Sigmoid colon (tissue), 7 donors: ENCODE data around the gene SLC38A4. TPM values are rescaled to one million over a fixed set of nuclear protein-coding genes. Genes with fewer than 3 reads are reported as not detected.
A peak's percentile ranks its signal among the peaks of the same experiment; 100 is the strongest.

Source experiments
- DNase-seq: peaks from one replicate; pipeline ENCODE4 v3.0.0-alpha.2; 2019
- H3K27ac ChIP-seq, 4 donors: fragments of 200-600 bp; sonication (generic); one replicate each; pipeline ENCODE4 v1.5.1; 2016 to 2019; ENCODE audit warnings: mild to moderate bottlenecking in 1 of 4
- H3K27me3 ChIP-seq, 3 donors: fragments of 200-600 bp; sonication (generic); one replicate each; pipeline ENCODE4 v1.5.1; 2019; ENCODE audit warnings: mild to moderate bottlenecking in 1 of 3
- H3K36me3 ChIP-seq, 4 donors: fragments of 200-600 bp; sonication (generic); one replicate each; pipeline ENCODE4 v1.5.1; 2016 to 2019
- H3K4me1 ChIP-seq, 4 donors: fragments of 200-600 bp; sonication (generic); one replicate each; pipeline ENCODE4 v1.5.1; 2017 to 2019
- H3K4me3 ChIP-seq, 4 donors: fragments of 200-600 bp; sonication (generic); one replicate each; pipeline ENCODE4 v1.5.1; 2017 to 2019; ENCODE audit warnings: mild to moderate bottlenecking in 2 of 4, moderate library complexity in 1 of 4
- H3K9me3 ChIP-seq, 4 donors: fragments of 200-600 bp in 3 of 4; sonication (generic) in 3 of 4; one replicate each; pipeline versions ENCODE4 v1.5.1 to v1.6.1; 2013 to 2019
- EP300 ChIP-seq, 4 donors: sonication (generic); formaldehyde crosslinking; IDR thresholded peaks; one replicate each; pipeline ENCODE4 v1.6.1; 2017; ENCODE audit warnings: antibody characterized with exemption in 4 of 4
- POLR2A ChIP-seq, 2 donors: fragments of 450-650 bp; IDR thresholded peaks; one replicate each; pipeline ENCODE4 v1.6.1; 2016; ENCODE audit warnings: antibody characterized with exemption in 2 of 2, mild to moderate bottlenecking in 2 of 2, moderate library complexity in 2 of 2
- POLR2AphosphoS5 ChIP-seq, 4 donors: sonication (generic); formaldehyde crosslinking; IDR thresholded peaks; one replicate each; pipeline ENCODE4 v1.6.1; 2017; ENCODE audit warnings: antibody characterized with exemption in 4 of 4
- WGBS, 2 donors: extraction: QIAGEN DNeasy Blood & Tissue Kit; methylation state at CpG; one replicate each; pipeline ENCODE4 v1.1.7; 2013; 5-methylcytosine and 5-hydroxymethylcytosine counted together
- intact Hi-C: fragments of 100-400 bp; cut with DNase I; formaldehyde crosslinking; loops from one replicate; pipeline ENCODE4 v1.15.1; 2023
- polyA plus RNA-seq, 3 donors: library from polyadenylated mRNA; stranded (reverse); fragments of 200-250 nt; gene quantifications; one replicate each; pipeline ENCODE4 v1.2.3, GENCODE V29; 2013
- total RNA-seq, 4 donors: library from RNA; depleted of rRNA; stranded (reverse); fragments of >200 nt; gene quantifications; one replicate each; pipeline ENCODE4 v1.1.0, GENCODE V29; 2016
- TF ChIP-seq, protein P1 (sequence below), 4 experiments: fragments of 450-650 bp in 3 of 4; fragments of 200-600 bp in 1 of 4; IDR thresholded peaks; one replicate each; pipeline ENCODE4 v1.5.1; 2016 to 2019; ENCODE audit warnings: antibody characterized with exemption in 4 of 4, mild to moderate bottlenecking in 3 of 4, moderate library complexity in 2 of 4
- donor health status: healthy with polysubstance abuse.
- donor health status: Bipolar disorder and iron deficiency.
- donor health status: healthy.

Gene SLC38A4
- total and polyA plus RNA-seq, 7 donors, result 0.39 to 3.5 (median 0.68) TPM

DNA sequence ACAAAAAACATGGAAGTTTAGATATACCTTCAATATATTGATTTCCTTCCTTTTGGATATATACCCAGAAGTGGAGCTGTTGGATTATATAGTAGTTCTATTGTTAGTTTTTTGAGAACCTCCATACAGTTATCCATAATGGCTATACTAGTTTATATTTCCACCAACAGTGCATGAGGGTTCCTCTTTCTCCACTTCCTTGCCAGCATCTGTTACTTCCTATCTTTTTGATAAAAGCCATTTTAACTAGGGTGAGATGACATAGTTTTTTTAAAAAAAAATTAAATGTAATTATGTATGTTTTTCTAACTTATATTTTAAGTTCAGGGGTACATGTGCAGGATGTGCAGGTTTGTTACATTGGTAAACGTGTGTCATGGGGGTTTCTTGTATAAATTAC, 10.0 kb upstream of the SLC38A4 start:
- WGBS, 2 donors, result 82 to 90% methylated on average over 1 of the region's 1 CpG

DNA sequence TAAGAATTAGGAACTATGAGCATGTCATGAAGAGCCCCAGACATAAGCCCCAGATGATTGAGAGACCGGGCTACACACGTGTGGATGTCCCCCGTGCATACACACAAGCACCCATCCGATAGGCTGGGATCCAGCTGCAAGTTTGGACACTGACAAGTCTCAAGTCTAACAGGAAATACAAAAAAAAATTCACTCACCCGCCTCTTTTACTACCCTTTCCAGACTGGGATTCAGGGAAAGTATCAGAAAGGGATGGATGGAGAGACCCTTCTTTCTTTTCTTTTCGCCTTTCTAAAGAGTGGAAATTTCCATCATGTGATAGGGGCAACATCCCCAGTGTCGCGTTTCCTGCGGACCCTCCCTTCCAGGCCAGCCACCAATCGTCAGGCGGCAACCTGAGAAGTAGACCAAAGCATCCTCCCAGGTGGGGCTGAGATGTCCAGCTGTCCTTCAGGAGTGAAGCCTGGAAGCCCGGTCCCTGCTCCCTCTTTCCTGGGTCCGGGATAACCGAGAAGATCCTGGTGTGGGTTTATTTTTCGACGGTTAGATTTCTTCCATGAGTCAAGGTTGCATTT, 6.4 kb upstream of the SLC38A4 start:
- H3K27me3 ChIP-seq, result peaks cover 7 to 42% (median 9%) of the 10 kb centered on the region in 3 donors
- no peak for DNase-seq
- no peaks in the 10 kb centered on the region for H3K9me3 ChIP-seq
- peaks cover 0 to 17% (median 8%) of the 10 kb centered on the region in 4 donors for H3K4me1 ChIP-seq
- intact Hi-C loops, result no loop called here
- TF ChIP-seq EP300 (IDR thresholded peaks at IDR 0.05) (no peak), POLR2A (IDR thresholded peaks at IDR 0.05) (no peak), POLR2AphosphoS5 (IDR thresholded peaks at IDR 0.05) (no peak)
- TF ChIP-seq, protein P1, sequence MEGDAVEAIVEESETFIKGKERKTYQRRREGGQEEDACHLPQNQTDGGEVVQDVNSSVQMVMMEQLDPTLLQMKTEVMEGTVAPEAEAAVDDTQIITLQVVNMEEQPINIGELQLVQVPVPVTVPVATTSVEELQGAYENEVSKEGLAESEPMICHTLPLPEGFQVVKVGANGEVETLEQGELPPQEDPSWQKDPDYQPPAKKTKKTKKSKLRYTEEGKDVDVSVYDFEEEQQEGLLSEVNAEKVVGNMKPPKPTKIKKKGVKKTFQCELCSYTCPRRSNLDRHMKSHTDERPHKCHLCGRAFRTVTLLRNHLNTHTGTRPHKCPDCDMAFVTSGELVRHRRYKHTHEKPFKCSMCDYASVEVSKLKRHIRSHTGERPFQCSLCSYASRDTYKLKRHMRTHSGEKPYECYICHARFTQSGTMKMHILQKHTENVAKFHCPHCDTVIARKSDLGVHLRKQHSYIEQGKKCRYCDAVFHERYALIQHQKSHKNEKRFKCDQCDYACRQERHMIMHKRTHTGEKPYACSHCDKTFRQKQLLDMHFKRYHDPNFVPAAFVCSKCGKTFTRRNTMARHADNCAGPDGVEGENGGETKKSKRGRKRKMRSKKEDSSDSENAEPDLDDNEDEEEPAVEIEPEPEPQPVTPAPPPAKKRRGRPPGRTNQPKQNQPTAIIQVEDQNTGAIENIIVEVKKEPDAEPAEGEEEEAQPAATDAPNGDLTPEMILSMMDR (IDR thresholded peaks at IDR 0.05), result no peak
- H3K36me3 ChIP-seq, result no peaks in the 10 kb centered on the region
- 31 to 33% methylated on average over 16 of the region's 16 CpGs for WGBS, 2 donors
- peak overlapping the region in 1 of 4 donors; percentile 51 for H3K4me3 ChIP-seq
- H3K27ac ChIP-seq, result no peak overlapping the region

More for the DNA sequence above, 10.0 kb upstream of the SLC38A4 start:
- Histone ChIP-seq H3K36me3 (no peaks in the 10 kb centered on the region), H3K4me1 (peaks cover 0 to 14% (median 6%) of the 10 kb centered on the region in 4 donors), H3K4me3 (no peak overlapping the region), H3K27ac (no peak overlapping the region), H3K27me3 (peaks cover 7 to 16% (median 9%) of the 10 kb centered on the region in 3 donors), H3K9me3 (no peaks in the 10 kb centered on the region)
- TF ChIP-seq POLR2A (IDR thresholded peaks at IDR 0.05) (no peak), POLR2AphosphoS5 (IDR thresholded peaks at IDR 0.05) (no peak), EP300 (IDR thresholded peaks at IDR 0.05) (no peak)
- TF ChIP-seq, protein P1 (IDR thresholded peaks at IDR 0.05), result no peak
- no peak for DNase-seq
- intact Hi-C loops, result no loop called here

DNA sequence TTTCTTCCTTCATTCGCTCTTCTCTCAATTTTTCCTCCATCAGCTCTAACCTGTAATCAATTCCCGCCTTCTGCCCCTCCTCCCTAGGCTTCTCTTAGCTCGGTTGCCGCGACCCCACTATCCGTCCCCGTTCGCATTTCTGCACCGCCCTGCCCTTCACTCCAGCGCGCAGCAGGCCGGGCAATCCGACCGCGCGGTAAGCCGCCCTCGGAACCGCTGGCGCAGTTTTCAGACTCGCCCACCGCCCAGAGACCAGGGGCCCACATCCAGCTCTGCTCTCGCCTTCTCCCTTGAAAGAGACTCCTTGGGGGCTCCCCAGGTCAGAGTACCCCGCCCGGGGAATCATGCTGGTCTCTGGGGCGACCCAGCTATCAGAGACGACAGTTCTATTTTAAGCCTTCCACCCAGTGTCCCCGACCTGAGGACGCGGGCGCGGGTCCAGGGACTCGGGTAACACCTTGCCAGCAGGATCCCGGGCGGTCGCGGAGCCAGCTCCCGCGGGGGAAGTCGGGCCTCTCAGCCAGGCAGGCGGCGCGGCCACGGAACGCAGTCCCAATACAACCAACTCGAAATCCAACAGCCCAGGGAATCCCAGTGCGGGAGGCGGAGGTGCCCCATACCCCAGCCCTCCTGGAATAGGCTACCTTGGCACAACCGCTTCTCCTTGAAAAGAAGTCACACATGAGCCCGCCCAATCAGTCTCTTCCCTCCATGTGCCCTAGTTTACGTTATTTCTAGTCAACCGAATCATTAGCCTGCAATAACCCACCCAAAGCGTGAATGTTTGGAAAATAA, 5.7 kb upstream of the SLC38A4 start:
- no peak for DNase-seq
- 2 to 3% methylated on average over 53 of the region's 53 CpGs for WGBS, 2 donors
- Histone ChIP-seq H3K27ac (no peak overlapping the region), H3K9me3 (no peaks in the 10 kb centered on the region), H3K27me3 (peaks cover 7 to 48% (median 9%) of the 10 kb centered on the region in 3 donors), H3K4me3 (peak overlapping the region; percentile 12 to 52 (median 49)), H3K4me1 (peaks cover 0 to 17% (median 8%) of the 10 kb centered on the region in 4 donors), H3K36me3 (no peaks in the 10 kb centered on the region)
- TF ChIP-seq, protein P1 (IDR thresholded peaks at IDR 0.05), result no peak
- TF ChIP-seq POLR2A (IDR thresholded peaks at IDR 0.05) (no peak), POLR2AphosphoS5 (IDR thresholded peaks at IDR 0.05) (no peak), EP300 (IDR thresholded peaks at IDR 0.05) (no peak)
- intact Hi-C loops, result no loop called here

DNA sequence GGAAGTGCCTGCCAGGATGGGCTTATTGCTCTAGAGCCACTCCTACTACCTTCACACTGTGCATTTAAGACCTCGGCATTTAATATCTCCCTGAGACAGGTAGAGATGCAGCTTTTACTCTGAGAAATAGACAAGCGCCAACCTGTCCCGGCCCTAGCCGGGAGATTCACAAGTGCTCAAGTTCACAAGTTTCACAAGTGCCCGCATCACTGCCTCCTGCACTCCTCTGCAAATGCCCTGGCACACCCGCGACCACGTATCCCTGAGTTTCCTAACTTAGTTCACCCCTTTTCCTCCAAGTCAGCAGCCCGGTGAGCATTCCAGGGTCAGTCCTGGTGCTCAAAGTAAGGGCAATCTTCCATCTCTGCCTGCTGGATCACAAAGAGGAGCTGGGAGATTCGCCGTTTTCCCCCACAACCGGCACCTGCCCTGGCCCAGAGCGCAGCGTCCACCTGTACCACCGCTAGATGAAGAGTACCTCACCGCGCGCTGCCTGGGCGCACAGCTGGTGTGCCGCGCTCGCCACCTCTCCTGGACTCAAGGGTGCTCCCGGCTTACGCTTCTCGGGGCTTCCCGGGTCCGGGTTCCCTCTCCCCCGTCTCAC, 5.0 kb upstream of the SLC38A4 start:
- intact Hi-C loops, result no loop called here
- peaks cover 7 to 51% (median 9%) of the 10 kb centered on the region in 3 donors for H3K27me3 ChIP-seq
- TF ChIP-seq EP300 (IDR thresholded peaks at IDR 0.05) (no peak), POLR2AphosphoS5 (IDR thresholded peaks at IDR 0.05) (no peak), POLR2A (IDR thresholded peaks at IDR 0.05) (no peak)
- H3K4me3 ChIP-seq, result peak overlapping the region; percentile 12 to 52 (median 49)
- no peaks in the 10 kb centered on the region for H3K36me3 ChIP-seq
- whole genome bisulfite sequencing, 2 donors, result 3 to 7% methylated on average over 28 of the region's 28 CpGs
- no peak for DNase-seq
- no peaks in the 10 kb centered on the region for H3K9me3 ChIP-seq
- H3K4me1 ChIP-seq, result peaks cover 0 to 20% (median 9%) of the 10 kb centered on the region in 4 donors
- H3K27ac ChIP-seq, result no peak overlapping the region

DNA sequence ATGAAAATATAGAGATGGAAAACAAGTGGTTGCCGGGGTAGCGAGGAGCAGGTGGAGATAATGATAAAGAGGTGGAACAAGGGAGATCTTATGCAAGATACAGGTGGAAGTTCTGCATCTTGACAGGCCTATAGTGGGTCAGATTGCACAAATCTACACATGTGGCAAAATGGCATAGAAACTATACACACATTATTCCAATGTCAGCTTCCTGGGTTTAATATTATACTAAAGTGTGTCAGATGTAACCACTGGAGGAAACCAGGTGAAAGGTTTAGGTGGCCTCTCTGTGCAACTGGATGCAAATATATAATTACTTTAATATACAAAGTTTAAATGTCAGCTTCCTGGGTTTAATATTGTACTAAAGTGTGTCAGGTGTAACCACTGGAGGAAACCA, 1.1 kb downstream of the SLC38A4 start:
- intact Hi-C loops, result loop anchor here (10.0 kb wide), 1 partner anchor 150 kb away; no protein-coding TSS in a partner anchor
- TF ChIP-seq POLR2AphosphoS5 (IDR thresholded peaks at IDR 0.05) (no peak), POLR2A (IDR thresholded peaks at IDR 0.05) (no peak), EP300 (IDR thresholded peaks at IDR 0.05) (no peak)
- TF ChIP-seq, protein P1 (IDR thresholded peaks at IDR 0.05), result no peak

More for the DNA sequence above, 1.1 kb downstream of the SLC38A4 start:
- peaks cover 0 to 10% (median 5%) of the 10 kb centered on the region in 4 donors for H3K4me1 ChIP-seq
- no peaks in the 10 kb centered on the region for H3K36me3 ChIP-seq
- DNase-seq, result no peak
- no peak overlapping the region for H3K4me3 ChIP-seq
- no peak overlapping the region for H3K27ac ChIP-seq
- no peaks in the 10 kb centered on the region for H3K9me3 ChIP-seq
- WGBS, 2 donors, result 14 to 77% methylated on average over 2 of the region's 2 CpGs
- peaks cover 0 to 27% (median 0%) of the 10 kb centered on the region in 3 donors for H3K27me3 ChIP-seq
